Measurements from ENCODE around the gene ADSS2.

GRCh38 chr1:244435562-244436205 lies 16.0 kb downstream of the ADSS2 start:
- TF ChIP-seq CTCF (IDR thresholded peaks at IDR 0.05) = no peak
- TF ChIP-seq EZH2 (IDR thresholded peaks at IDR 0.05) = no peak

All from neural progenitor cell (in vitro differentiated cells).